HepG2 (cell line): ENCODE measurements around the gene RHOC. TPM values are rescaled to one million over a fixed set of nuclear protein-coding genes. Genes with fewer than 3 reads are reported as not detected.

Experiments used
- ATAC-seq: fragments of 200-7000 bp; cut with Tn5 transposase; 3 replicates; pipeline ENCODE4 v1.9.1; 2020; ENCODE audit warnings: mild to moderate bottlenecking, moderate library complexity
- BruUV-seq: library from RNA; stranded (reverse); fragments of 400-500 nt; replicated peaks from 2 replicates; lab custom pipeline; 2021; lab: Mats Ljungman, UMichigan
- CTCF ChIA-PET: fragments of 300-600 bp; formaldehyde crosslinking; extraction: SDS; loops from one replicate; lab custom pipeline; 2021; ENCODE audit warnings: low total read pairs, inconsistent platforms, low intra/inter-chr PET ratio; lab: Yijun Ruan, JAX
- POLR2A ChIA-PET: fragments of 350-600 bp; sonication (Branson Sonifier 250); formaldehyde crosslinking; loops from one replicate; lab custom pipeline; 2020; ENCODE audit warnings: antibody characterized with exemption, inconsistent platforms; lab: Yijun Ruan, JAX
- DNase-seq: peaks from one replicate; pipeline ENCODE4 v3.0.0-alpha.2; 2015; ENCODE audit warnings: low spot score
- FAIRE-seq: peaks from 3 replicates; lab custom pipeline; 2011; peaks lifted over from hg19 to GRCh38; lab: Jason Lieb, UNC
- H2AFZ ChIP-seq: one replicate; pipeline ENCODE4 v1.6.1; 2011; ENCODE audit warnings: low read length, inconsistent platforms
- H3K27ac ChIP-seq: fragments of 300-600 bp; 3 replicates; pipeline ENCODE4 v1.8.0; 2011; ENCODE audit warnings: mixed run types, mild to moderate bottlenecking, mixed read lengths, low read length, inconsistent platforms; ENCODE audit not compliant: insufficient read depth; ENCODE audit errors: extremely low read length
- H3K27me3 ChIP-seq, 2 experiments: fragments of 200-600 bp in 1 of 2; 2 replicates in 1 of 2; 3 replicates in 1 of 2; pipeline versions ENCODE4 v1.6.0 to v1.8.0; 2011; ENCODE audit warnings: low read length in 2 of 2, mild to moderate bottlenecking in 2 of 2, moderate library complexity in 2 of 2, inconsistent platforms in 1 of 2; ENCODE audit not compliant: insufficient read depth in 2 of 2, control insufficient read depth in 1 of 2
- H3K36me3 ChIP-seq, 2 experiments: fragments of 200-600 bp in 1 of 2; replicated peaks in 1 of 2; 2 replicates in 1 of 2; 3 replicates in 1 of 2; pipeline versions ENCODE4 v1.5.1 to v1.8.0; 2011; ENCODE audit warnings: low read length in 2 of 2, inconsistent platforms in 1 of 2; ENCODE audit not compliant: insufficient read depth in 2 of 2, control insufficient read depth in 1 of 2
- H3K4me1 ChIP-seq: 2 replicates; pipeline ENCODE4 v1.5.1; 2012; ENCODE audit warnings: low read length, inconsistent platforms; ENCODE audit not compliant: insufficient read depth
- H3K4me2 ChIP-seq: 2 replicates; pipeline ENCODE4 v1.6.0; 2011; ENCODE audit warnings: low read depth, low read length, inconsistent platforms
- H3K4me3 ChIP-seq, 3 experiments: fragments of 200-600 bp in 1 of 3; sonication (generic), shearing (Covaris generic) in 1 of 3; replicated peaks in 1 of 3; 2 replicates each; pipeline ENCODE4 v1.5.1; 2011 to 2016; ENCODE audit warnings: low read length in 3 of 3, inconsistent platforms in 2 of 3, low read depth in 2 of 3, mild to moderate bottlenecking in 2 of 3, control low read depth in 1 of 3, mixed read lengths in 1 of 3; ENCODE audit not compliant: insufficient read depth in 1 of 3
- H3K79me2 ChIP-seq: one replicate; pipeline ENCODE4 v1.6.1; 2011; ENCODE audit warnings: low read length, inconsistent platforms; ENCODE audit not compliant: insufficient read depth
- H3K9ac ChIP-seq: 2 replicates; pipeline ENCODE4 v1.6.0; 2011; ENCODE audit warnings: mild to moderate bottlenecking, low read depth, low read length, inconsistent platforms; ENCODE audit not compliant: insufficient read depth
- H3K9me3 ChIP-seq: 2 replicates; pipeline ENCODE4 v1.5.1; 2012; ENCODE audit warnings: mild to moderate bottlenecking, low read length
- H4K20me1 ChIP-seq: 2 replicates; pipeline ENCODE4 v1.6.0; 2011; ENCODE audit warnings: inconsistent platforms, mild to moderate bottlenecking, low read length, moderate library complexity; ENCODE audit not compliant: insufficient read depth
- IKZF1 ChIP-seq: fragments of 450-650 bp; IDR thresholded peaks from 2 replicates; pipeline ENCODE4 v1.7.1; 2016
- PCBP1 ChIP-seq: fragments of 200-400 bp; formaldehyde crosslinking; IDR thresholded peaks from 2 replicates; pipeline ENCODE4 v1.6.1; 2017; ENCODE audit warnings: mild to moderate bottlenecking, low read depth, low read length, borderline replicate concordance
- SAP130 ChIP-seq: IDR thresholded peaks from 2 replicates; pipeline ENCODE4 v1.6.1; 2016; ENCODE audit warnings: low read depth
- ZMYM4 ChIP-seq: sonication (generic); formaldehyde crosslinking; IDR thresholded peaks from 2 replicates; pipeline ENCODE4 v1.8.1; 2023; ENCODE audit warnings: mild to moderate bottlenecking, missing genetic modification reagents
- ZNF142 ChIP-seq: sonication (generic); formaldehyde crosslinking; IDR thresholded peaks from 2 replicates; pipeline ENCODE4 v1.4.0; 2020; ENCODE audit warnings: missing genetic modification reagents
- ZNF576 ChIP-seq: sonication (generic); formaldehyde crosslinking; IDR thresholded peaks from 2 replicates; pipeline ENCODE4 v1.4.0; 2020; ENCODE audit warnings: mild to moderate bottlenecking, missing genetic modification reagents
- WGBS: methylation state at CpG from one replicate; pipeline ENCODE4 v1.1.6; 2017; ENCODE audit warnings: low lambda C conversion rate; 5-methylcytosine and 5-hydroxymethylcytosine counted together
- in situ Hi-C: cut with HindIII; loops from 2 replicates; pipeline ENCODE4 v1.10.0; 2017; ENCODE audit warnings: low pct_unique_long_range_greater_than_20kb; ENCODE audit not compliant: extremely low pct_ligation_motif_present
- intact Hi-C: fragments of 100-400 bp; cut with micrococcal nuclease; formaldehyde crosslinking; loops from one replicate; pipeline ENCODE4 v1.10.0; 2022; ENCODE audit not compliant: unreplicated experiment
- polyA plus RNA-seq, 8 experiments: library from polyadenylated mRNA; depleted of rRNA in 3 of 8; stranded (reverse) in 7 of 8; unstranded in 1 of 8; fragments of >200 nt; fragmentation: Illumina TruSeq in 4 of 8; extraction: Trizol in 4 of 8; gene quantifications; 2 replicates each; pipeline versions ENCODE4 v1.2.1 to v1.2.3, GENCODE V29; 2011 to 2016; ENCODE audit warnings: low read depth in 4 of 8, missing spikeins in 1 of 8, mixed read lengths in 1 of 8; ENCODE audit not compliant: insufficient read depth in 1 of 8
- total RNA-seq, 5 experiments: library from RNA; depleted of rRNA; stranded (reverse); fragments of >200 nt; fragmentation: Illumina TruSeq; extraction: Trizol; gene quantifications; 2 replicates each; pipeline ENCODE4 v1.2.3, GENCODE V29; 2016; ENCODE audit warnings: low read depth in 1 of 5

Gene RHOC
- total and polyA plus RNA-seq, 2 of the 13 experiments (the other 11 are each of a cell fraction or from before 2014, with no cell fraction given): 64.3 to 182 TPM

GRCh38 chr1:112687785-112688496 is 19.0 kb downstream of the RHOC start (continued):
- TF ChIP-seq ZNF142 (CRISPR knock-in tag) (no peak), IKZF1 (no peak), PCBP1 (no peak)

GRCh38 chr1:112687361-112687760 is 19.6 kb downstream of the RHOC start:
- no TSS peak for BruUV-seq
- ATAC-seq (no peak), FAIRE-seq (no peak), DNase-seq (no peak)
- no peaks in the 10 kb centered on the region for H3K4me1 ChIP-seq
- H2AFZ ChIP-seq: no peak overlapping the region
- no peaks in the 10 kb centered on the region for H3K9me3 ChIP-seq
- in situ Hi-C loops: no loop called here
- ChIA-PET POLR2A (no interaction called here), CTCF (no interaction called here)
- no peaks in the 10 kb centered on the region for H3K27me3 ChIP-seq
- no peak overlapping the region for H3K27ac ChIP-seq
- peaks cover 17% of the 10 kb centered on the region for H3K79me2 ChIP-seq
- no peak overlapping the region for H3K4me3 ChIP-seq
- intact Hi-C loops: no loop called here
- peaks cover 8 to 27% of the 10 kb centered on the region in 2 experiments for H3K36me3 ChIP-seq
- TF ChIP-seq ZMYM4 (CRISPR knock-in tag) (no peak), ZNF576 (CRISPR knock-in tag) (no peak), SAP130 (CRISPR knock-in tag) (no peak)
- H3K9ac ChIP-seq: no peak overlapping the region
- H4K20me1 ChIP-seq: no peaks in the 10 kb centered on the region
- WGBS: 95% methylated on average over 4 of the region's 4 CpGs
- no peak overlapping the region for H3K4me2 ChIP-seq
